Measurements from ENCODE around the gene ICAM2. TPM values are rescaled to one million over a fixed set of nuclear protein-coding genes. Genes with fewer than 3 reads are reported as not detected.
"Not testable (repeated sequence)": the region's sequence is repeated elsewhere in the genome, so short reads cannot be mapped to it uniquely, and the experiment has no call there.

Gene ICAM2
- total RNA-seq, 1 experiment from 2014 or later, result 0.33 TPM

DNA sequence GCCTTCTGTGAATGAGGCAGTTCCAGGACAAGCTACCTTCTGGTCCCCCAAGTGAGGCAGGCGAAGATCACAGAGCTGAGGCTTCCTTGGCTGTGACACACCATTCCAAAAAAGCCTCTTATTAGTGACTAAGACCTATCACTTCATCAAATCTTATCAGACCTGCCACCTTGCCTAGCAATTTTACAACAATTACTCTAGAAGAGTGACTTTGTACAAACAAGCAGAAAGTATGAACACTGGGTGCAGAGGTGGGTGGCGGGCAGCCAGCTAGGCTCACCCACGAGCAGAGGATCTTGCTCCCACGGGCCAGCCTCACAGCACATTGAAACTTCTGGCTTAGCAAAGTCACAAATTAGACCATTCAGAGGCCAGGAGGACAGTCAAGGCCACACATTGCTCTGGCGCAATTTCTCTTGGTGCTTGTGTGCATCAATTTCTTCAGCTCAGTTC is 2.2 kb upstream of the ICAM2 start (continued):
- TF ChIP-seq, protein P1, sequence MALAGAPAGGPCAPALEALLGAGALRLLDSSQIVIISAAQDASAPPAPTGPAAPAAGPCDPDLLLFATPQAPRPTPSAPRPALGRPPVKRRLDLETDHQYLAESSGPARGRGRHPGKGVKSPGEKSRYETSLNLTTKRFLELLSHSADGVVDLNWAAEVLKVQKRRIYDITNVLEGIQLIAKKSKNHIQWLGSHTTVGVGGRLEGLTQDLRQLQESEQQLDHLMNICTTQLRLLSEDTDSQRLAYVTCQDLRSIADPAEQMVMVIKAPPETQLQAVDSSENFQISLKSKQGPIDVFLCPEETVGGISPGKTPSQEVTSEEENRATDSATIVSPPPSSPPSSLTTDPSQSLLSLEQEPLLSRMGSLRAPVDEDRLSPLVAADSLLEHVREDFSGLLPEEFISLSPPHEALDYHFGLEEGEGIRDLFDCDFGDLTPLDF (CRISPR knock-in tag; IDR thresholded peaks at IDR 0.05), result no peak
- no peak for TF ChIP-seq ZNF396 (CRISPR knock-in tag; IDR thresholded peaks at IDR 0.05; ENCODE audit: borderline replicate concordance)
- TF ChIP-seq, protein P2, sequence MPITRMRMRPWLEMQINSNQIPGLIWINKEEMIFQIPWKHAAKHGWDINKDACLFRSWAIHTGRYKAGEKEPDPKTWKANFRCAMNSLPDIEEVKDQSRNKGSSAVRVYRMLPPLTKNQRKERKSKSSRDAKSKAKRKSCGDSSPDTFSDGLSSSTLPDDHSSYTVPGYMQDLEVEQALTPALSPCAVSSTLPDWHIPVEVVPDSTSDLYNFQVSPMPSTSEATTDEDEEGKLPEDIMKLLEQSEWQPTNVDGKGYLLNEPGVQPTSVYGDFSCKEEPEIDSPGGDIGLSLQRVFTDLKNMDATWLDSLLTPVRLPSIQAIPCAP (CRISPR knock-in tag; IDR thresholded peaks at IDR 0.05), result no peak
- TF ChIP-seq JUN (CRISPR knock-in tag; IDR thresholded peaks at IDR 0.05), result no peak
- TF ChIP-seq CREM (CRISPR knock-in tag; IDR thresholded peaks at IDR 0.05), result no peak
- TF ChIP-seq FOXK1 (CRISPR knock-in tag; IDR thresholded peaks at IDR 0.05), result no peak

DNA sequence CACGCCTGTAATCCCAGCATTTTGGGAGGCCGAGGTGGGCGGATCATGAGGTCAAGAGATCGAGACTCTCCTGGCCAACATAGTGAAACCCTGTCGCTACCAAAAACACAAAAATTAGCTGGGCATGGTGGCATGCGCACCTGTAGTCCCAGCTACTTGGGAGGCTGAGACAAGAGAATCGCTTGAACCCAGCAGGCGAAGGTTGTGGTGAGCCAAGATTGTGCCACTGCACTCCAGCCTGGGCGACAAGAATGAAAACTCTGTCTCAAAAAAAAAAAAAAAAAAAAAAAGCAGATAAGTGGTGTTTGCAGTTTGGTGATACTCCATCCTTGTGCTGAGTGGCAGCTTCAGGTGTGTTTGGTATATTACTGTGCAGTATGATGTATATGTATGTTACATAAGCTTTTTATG is 877 bp downstream of the ICAM2 start:
- peaks cover 10% of the 10 kb centered on the region for H3K4me1 Mint-ChIP-seq
- not testable (repeated sequence) for H3K4me3 Mint-ChIP-seq; H3K36me3 Mint-ChIP-seq; ATAC-seq; H3K27me3 Mint-ChIP-seq (ENCODE audit: low read depth); H3K27ac Mint-ChIP-seq; H3K9me3 Mint-ChIP-seq; DNase-seq (ENCODE audit: low spot score)
- ChIA-PET POLR2A (interaction anchor here (0.7 kb wide), 1 partner anchor 30 kb away, joined by 6 read pairs; no protein-coding TSS in a partner anchor), CTCF (interaction anchor here (1.1 to 2.1 kb wide), 7 partner anchors 9 to 115 kb away, joined by 4 to 15 read pairs (median 8); partner anchors contain the start of gene GH1)

DNA sequence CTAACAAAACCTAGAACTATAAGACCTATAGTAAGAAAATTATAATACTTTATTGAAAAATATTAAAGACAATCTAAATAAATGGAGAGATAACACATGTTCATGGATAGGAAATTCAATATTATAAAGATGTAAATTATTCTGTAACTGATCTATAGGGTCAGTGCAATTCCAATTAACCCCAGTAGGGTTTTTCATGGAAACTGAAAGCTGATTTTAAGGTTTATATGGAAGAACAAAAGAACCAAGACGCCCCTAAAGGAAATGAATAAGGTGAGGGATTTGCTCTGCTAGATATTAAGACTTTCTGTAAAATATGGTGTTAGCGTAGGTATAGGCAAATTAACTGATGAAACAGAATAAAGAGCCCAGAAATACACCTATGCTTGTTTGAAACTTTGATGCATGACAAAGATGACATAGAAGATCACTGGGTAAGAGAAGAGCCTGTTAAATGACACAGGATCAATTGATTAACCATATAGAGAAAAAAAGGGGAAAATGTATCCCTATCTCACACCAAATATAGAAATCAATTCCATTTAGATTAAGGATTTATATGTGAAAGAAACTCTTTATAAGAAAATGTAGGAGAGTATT is 3.0 kb downstream of the ICAM2 start:
- Mint-ChIP-seq H3K27ac (no peak overlapping the region), H3K9me3 (peaks cover 5% of the 10 kb centered on the region)
- POLR2A ChIA-PET, result no interaction called here

DNA sequence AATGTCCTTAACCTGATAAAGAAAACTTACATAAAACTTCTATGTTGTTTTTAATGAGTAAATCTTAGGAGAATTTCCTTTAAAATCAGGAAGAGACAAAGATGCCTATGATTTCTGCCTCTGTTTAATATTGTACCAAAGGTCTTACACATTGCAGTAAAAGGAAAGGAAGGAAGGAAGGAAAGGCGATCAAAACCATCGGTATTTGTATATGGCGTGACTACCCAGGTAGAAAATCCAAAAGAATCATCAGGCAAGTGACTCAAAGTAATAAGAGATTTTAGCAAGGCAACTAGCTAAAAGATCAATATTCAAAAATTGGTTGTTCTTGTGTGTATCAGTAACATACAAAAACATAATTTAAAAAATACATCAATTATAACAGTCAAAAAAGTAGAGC is 3.5 kb downstream of the ICAM2 start:
- ATAC-seq (no peak), DNase-seq (ENCODE audit: low spot score) (no peak)
- H3K27me3 Mint-ChIP-seq (ENCODE audit: low read depth), result peaks cover 2% of the 10 kb centered on the region; the same call in 1 of the 2 replicates
- peaks cover 5% of the 10 kb centered on the region for H3K9me3 Mint-ChIP-seq
- peaks cover 10% of the 10 kb centered on the region for H3K4me1 Mint-ChIP-seq
- H3K27ac Mint-ChIP-seq, result no peak overlapping the region
- no peaks in the 10 kb centered on the region for H3K36me3 Mint-ChIP-seq
- CTCF ChIA-PET, result interaction anchor here (0.8 to 2.5 kb wide), 15 partner anchors 9 to 136 kb away, joined by 3 to 19 read pairs (median 6); partner anchors contain the start of gene GH1
- H3K4me3 Mint-ChIP-seq, result no peak overlapping the region
- POLR2A ChIA-PET, result no interaction called here
- TF ChIP-seq ZBTB21 (CRISPR knock-in tag; IDR thresholded peaks at IDR 0.05; ENCODE audit: borderline replicate concordance) (no peak), ZNF416 (CRISPR knock-in tag; IDR thresholded peaks at IDR 0.05) (no peak), MYBL2 (CRISPR knock-in tag; IDR thresholded peaks at IDR 0.05) (no peak), JAZF1 (CRISPR knock-in tag; IDR thresholded peaks at IDR 0.05) (no peak), EMX1 (CRISPR knock-in tag; IDR thresholded peaks at IDR 0.05) (no peak), CREM (CRISPR knock-in tag; IDR thresholded peaks at IDR 0.05) (no peak)
- TF ChIP-seq, protein P3, sequence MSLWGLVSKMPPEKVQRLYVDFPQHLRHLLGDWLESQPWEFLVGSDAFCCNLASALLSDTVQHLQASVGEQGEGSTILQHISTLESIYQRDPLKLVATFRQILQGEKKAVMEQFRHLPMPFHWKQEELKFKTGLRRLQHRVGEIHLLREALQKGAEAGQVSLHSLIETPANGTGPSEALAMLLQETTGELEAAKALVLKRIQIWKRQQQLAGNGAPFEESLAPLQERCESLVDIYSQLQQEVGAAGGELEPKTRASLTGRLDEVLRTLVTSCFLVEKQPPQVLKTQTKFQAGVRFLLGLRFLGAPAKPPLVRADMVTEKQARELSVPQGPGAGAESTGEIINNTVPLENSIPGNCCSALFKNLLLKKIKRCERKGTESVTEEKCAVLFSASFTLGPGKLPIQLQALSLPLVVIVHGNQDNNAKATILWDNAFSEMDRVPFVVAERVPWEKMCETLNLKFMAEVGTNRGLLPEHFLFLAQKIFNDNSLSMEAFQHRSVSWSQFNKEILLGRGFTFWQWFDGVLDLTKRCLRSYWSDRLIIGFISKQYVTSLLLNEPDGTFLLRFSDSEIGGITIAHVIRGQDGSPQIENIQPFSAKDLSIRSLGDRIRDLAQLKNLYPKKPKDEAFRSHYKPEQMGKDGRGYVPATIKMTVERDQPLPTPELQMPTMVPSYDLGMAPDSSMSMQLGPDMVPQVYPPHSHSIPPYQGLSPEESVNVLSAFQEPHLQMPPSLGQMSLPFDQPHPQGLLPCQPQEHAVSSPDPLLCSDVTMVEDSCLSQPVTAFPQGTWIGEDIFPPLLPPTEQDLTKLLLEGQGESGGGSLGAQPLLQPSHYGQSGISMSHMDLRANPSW (CRISPR knock-in tag; conservative IDR thresholded peaks at IDR 0.05; ENCODE audit: low read depth), result no peak
- TF ChIP-seq, protein P4, sequence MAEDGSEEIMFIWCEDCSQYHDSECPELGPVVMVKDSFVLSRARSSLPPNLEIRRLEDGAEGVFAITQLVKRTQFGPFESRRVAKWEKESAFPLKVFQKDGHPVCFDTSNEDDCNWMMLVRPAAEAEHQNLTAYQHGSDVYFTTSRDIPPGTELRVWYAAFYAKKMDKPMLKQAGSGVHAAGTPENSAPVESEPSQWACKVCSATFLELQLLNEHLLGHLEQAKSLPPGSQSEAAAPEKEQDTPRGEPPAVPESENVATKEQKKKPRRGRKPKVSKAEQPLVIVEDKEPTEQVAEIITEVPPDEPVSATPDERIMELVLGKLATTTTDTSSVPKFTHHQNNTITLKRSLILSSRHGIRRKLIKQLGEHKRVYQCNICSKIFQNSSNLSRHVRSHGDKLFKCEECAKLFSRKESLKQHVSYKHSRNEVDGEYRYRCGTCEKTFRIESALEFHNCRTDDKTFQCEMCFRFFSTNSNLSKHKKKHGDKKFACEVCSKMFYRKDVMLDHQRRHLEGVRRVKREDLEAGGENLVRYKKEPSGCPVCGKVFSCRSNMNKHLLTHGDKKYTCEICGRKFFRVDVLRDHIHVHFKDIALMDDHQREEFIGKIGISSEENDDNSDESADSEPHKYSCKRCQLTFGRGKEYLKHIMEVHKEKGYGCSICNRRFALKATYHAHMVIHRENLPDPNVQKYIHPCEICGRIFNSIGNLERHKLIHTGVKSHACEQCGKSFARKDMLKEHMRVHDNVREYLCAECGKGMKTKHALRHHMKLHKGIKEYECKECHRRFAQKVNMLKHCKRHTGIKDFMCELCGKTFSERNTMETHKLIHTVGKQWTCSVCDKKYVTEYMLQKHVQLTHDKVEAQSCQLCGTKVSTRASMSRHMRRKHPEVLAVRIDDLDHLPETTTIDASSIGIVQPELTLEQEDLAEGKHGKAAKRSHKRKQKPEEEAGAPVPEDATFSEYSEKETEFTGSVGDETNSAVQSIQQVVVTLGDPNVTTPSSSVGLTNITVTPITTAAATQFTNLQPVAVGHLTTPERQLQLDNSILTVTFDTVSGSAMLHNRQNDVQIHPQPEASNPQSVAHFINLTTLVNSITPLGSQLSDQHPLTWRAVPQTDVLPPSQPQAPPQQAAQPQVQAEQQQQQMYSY (CRISPR knock-in tag; IDR thresholded peaks at IDR 0.05), result no peak

More for the DNA sequence above, 3.0 kb downstream of the ICAM2 start:
- CTCF ChIA-PET, result interaction anchor here (0.9 to 2.5 kb wide), 14 partner anchors 9 to 136 kb away, joined by 3 to 19 read pairs (median 6); partner anchors contain the start of gene GH1
- peaks cover 2% of the 10 kb centered on the region; the same call in 1 of the 2 replicates for H3K27me3 Mint-ChIP-seq (ENCODE audit: low read depth)
- H3K4me3 Mint-ChIP-seq, result no peak overlapping the region
- DNase-seq (ENCODE audit: low spot score) (no peak), ATAC-seq (no peak)
- H3K4me1 Mint-ChIP-seq, result peaks cover 10% of the 10 kb centered on the region
- H3K36me3 Mint-ChIP-seq, result no peaks in the 10 kb centered on the region
- TF ChIP-seq, protein P5, sequence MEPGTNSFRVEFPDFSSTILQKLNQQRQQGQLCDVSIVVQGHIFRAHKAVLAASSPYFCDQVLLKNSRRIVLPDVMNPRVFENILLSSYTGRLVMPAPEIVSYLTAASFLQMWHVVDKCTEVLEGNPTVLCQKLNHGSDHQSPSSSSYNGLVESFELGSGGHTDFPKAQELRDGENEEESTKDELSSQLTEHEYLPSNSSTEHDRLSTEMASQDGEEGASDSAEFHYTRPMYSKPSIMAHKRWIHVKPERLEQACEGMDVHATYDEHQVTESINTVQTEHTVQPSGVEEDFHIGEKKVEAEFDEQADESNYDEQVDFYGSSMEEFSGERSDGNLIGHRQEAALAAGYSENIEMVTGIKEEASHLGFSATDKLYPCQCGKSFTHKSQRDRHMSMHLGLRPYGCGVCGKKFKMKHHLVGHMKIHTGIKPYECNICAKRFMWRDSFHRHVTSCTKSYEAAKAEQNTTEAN (CRISPR knock-in tag; IDR thresholded peaks at IDR 0.05), result no peak
- TF ChIP-seq, protein P6, sequence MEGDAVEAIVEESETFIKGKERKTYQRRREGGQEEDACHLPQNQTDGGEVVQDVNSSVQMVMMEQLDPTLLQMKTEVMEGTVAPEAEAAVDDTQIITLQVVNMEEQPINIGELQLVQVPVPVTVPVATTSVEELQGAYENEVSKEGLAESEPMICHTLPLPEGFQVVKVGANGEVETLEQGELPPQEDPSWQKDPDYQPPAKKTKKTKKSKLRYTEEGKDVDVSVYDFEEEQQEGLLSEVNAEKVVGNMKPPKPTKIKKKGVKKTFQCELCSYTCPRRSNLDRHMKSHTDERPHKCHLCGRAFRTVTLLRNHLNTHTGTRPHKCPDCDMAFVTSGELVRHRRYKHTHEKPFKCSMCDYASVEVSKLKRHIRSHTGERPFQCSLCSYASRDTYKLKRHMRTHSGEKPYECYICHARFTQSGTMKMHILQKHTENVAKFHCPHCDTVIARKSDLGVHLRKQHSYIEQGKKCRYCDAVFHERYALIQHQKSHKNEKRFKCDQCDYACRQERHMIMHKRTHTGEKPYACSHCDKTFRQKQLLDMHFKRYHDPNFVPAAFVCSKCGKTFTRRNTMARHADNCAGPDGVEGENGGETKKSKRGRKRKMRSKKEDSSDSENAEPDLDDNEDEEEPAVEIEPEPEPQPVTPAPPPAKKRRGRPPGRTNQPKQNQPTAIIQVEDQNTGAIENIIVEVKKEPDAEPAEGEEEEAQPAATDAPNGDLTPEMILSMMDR (IDR thresholded peaks at IDR 0.05), result peak; percentile 15; the same call in 1 of the 2 replicates
